T-helper 17 cell (primary cell): ENCODE results near the gene UCHL3. TPM values are rescaled to one million over a fixed set of nuclear protein-coding genes. Genes with fewer than 3 reads are reported as not detected.

Experiments used
- ATAC-seq: fragments of 150-1000 bp; cut with Tn5 transposase; 2 replicates; pipeline ENCODE4 v1.10.0; 2021; ENCODE audit warnings: mild to moderate bottlenecking, moderate library complexity
- DNase-seq, 3 donors: peaks; one replicate each; pipeline versions ENCODE4 v3.0.0 to v3.0.0-alpha.2; 2020 to 2021
- H3K9me3 ChIP-seq: one replicate; pipeline ENCODE4 v1.7.0; 2013; ENCODE audit warnings: low read length, mild to moderate bottlenecking; ENCODE audit not compliant: control insufficient read depth, poor library complexity, severe bottlenecking
- H3K27ac Mint-ChIP-seq: one replicate; pipeline ENCODE4 v1.8.0; 2022; ENCODE audit warnings: mild to moderate bottlenecking, moderate library complexity, mixed read lengths
- H3K27me3 Mint-ChIP-seq: one replicate; pipeline ENCODE4 v1.8.0; 2022; ENCODE audit warnings: mixed read lengths
- H3K36me3 Mint-ChIP-seq: one replicate; pipeline ENCODE4 v1.8.0; 2022; ENCODE audit warnings: low read depth, mixed read lengths
- H3K4me1 Mint-ChIP-seq: one replicate; pipeline ENCODE4 v1.8.0; 2022; ENCODE audit warnings: mild to moderate bottlenecking, mixed read lengths
- H3K4me3 Mint-ChIP-seq: one replicate; pipeline ENCODE4 v1.8.0; 2022; ENCODE audit warnings: mild to moderate bottlenecking, moderate library complexity, mixed read lengths
- total RNA-seq, 4 donors: library from RNA in 2 of 4; stranded (reverse) in 2 of 4; gene quantifications; one replicate each; pipeline ENCODE4 v1.2.3 and lab custom pipeline; 2022 to 2026

Gene UCHL3
- total RNA-seq, 2 donors from 2014 or later: 18.2 to 27.3 TPM

DNA sequence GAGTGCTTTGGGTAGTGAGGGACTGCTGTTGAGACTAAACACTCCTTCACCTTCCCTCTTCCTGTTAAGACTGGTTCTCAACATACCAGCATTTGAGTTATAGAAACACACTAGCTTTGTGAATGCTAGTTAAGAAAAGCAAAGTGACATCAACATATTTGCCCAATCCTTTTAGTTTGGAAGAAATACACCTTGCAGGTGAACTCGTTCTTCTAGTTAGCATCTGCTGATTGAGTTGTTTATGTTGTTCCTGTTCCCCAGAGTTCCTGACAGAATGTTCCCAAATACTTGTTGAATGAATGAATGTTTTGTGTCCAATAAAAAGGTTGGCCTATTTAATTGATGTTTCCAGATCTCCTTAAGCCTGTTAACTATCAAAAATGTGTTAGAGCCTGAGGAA is 93.6 kb downstream of the UCHL3 start:
- ATAC-seq (no peak), DNase-seq (no peak)
- H3K27ac Mint-ChIP-seq: no peak overlapping the region
- peaks cover 9% of the 10 kb centered on the region for H3K4me1 Mint-ChIP-seq
- H3K9me3 ChIP-seq: no peaks in the 10 kb centered on the region
- H3K36me3 Mint-ChIP-seq: peaks cover 5% of the 10 kb centered on the region
- no peak overlapping the region for H3K4me3 Mint-ChIP-seq
- peaks cover 4% of the 10 kb centered on the region for H3K27me3 Mint-ChIP-seq

DNA sequence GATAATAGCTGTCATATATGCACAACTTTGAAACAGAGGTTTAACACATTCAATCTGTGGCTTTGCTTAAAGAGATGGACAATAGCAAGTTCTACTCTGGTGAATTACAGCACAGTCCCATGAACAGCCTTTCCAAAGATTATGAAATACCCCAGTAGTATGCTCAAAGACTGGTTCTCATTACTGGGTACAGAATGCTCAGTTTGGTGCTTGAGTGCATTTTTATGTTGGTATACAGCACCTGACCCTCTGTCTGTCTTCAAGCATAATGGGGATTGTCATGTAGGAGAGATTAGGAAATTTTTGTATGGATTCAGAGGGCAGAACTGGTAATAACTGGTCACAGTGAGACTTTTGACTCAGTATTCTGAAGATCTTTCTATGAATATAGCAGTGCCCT is 94.1 kb downstream of the UCHL3 start:
- H3K36me3 Mint-ChIP-seq: peaks cover 5% of the 10 kb centered on the region
- DNase-seq (no peak), ATAC-seq (no peak)
- no peaks in the 10 kb centered on the region for H3K9me3 ChIP-seq
- H3K4me1 Mint-ChIP-seq: peaks cover 9% of the 10 kb centered on the region
- no peak overlapping the region for H3K27ac Mint-ChIP-seq
- no peak overlapping the region for H3K4me3 Mint-ChIP-seq
- H3K27me3 Mint-ChIP-seq: peaks cover 4% of the 10 kb centered on the region

DNA sequence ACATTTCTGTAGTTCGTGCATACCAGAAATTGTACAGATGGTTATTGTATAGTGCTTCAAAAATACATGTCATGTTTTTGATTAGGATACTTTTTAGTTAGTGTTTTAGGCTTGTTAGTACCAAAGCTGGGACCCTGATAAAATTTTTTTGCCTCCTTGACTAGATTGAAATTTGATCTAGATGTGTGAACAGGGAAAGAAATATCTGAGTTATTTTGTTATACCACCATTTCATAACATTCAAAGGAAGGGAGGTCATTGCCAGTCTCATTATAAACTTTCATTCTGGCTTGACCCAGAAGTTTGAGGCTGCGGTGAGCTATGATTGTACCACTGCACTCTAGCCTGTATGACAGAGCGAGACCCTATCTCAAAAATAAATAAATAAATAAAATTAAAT is 95.5 kb downstream of the UCHL3 start:
- Mint-ChIP-seq H3K36me3 (peaks cover 10% of the 10 kb centered on the region), H3K4me3 (no peak overlapping the region), H3K4me1 (peaks cover 6% of the 10 kb centered on the region), H3K27me3 (peaks cover 4% of the 10 kb centered on the region), H3K27ac (no peak overlapping the region)
- no peak for DNase-seq
- H3K9me3 ChIP-seq: no peaks in the 10 kb centered on the region
- ATAC-seq: no peak

DNA sequence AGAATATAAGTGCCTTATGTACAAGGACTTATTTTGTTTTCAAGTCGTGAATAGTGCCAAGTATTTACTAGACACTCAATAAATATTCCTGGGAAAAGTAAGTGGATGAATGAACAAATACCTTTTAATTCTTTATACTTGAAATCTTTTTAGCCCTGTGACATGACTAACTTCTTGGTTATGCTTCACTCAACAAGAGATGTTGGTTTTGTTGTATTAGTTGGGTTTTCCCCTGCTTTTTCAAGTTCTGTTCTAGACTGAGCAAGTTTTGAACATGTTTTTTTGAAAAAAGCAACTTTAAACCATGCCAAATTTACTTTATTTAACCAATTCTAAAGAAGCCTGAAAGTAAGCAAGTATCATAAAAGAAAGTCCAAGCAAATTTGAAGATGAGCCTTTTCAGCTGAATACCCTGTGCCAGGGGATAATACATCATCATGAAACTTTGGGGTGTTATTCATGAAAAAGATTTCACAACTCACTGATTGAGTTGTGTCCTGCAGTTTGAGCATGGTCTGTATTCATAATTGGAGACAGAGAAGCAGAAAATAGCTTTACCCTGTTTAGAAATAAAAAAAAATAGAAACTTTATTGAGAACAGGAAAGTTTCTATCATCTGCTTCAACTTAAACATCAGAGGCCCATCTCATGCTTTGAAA is 97.7 kb downstream of the UCHL3 start:
- H3K9me3 ChIP-seq: no peaks in the 10 kb centered on the region
- Mint-ChIP-seq H3K36me3 (peaks cover 10% of the 10 kb centered on the region), H3K27ac (no peak overlapping the region), H3K27me3 (no peaks in the 10 kb centered on the region), H3K4me3 (no peak overlapping the region), H3K4me1 (no peaks in the 10 kb centered on the region)
- no peak for ATAC-seq
- DNase-seq: no peak

DNA sequence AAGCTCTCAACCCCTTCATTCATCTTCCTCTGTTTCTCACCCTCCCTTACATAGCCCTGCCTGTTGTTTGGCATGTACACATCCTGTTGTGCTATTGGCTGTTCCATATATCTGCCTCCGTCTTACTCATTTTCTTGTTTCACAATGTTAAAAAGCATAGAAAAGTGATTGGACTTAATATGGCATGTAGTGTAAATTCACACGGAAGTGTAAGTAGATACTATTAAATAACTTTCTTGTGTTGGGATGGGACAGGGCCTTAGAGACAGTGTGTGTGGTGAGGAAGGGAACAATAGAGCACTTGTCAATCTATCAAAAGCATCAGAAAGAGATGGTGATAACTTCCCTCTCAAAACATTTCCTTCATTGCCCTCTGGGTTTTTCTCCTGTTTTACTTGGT is 98.9 kb downstream of the UCHL3 start:
- Mint-ChIP-seq H3K4me1 (no peaks in the 10 kb centered on the region), H3K27me3 (no peaks in the 10 kb centered on the region), H3K4me3 (no peak overlapping the region), H3K36me3 (peaks cover 12% of the 10 kb centered on the region), H3K27ac (no peak overlapping the region)
- ATAC-seq (no peak), DNase-seq (no peak)
- no peaks in the 10 kb centered on the region for H3K9me3 ChIP-seq

DNA sequence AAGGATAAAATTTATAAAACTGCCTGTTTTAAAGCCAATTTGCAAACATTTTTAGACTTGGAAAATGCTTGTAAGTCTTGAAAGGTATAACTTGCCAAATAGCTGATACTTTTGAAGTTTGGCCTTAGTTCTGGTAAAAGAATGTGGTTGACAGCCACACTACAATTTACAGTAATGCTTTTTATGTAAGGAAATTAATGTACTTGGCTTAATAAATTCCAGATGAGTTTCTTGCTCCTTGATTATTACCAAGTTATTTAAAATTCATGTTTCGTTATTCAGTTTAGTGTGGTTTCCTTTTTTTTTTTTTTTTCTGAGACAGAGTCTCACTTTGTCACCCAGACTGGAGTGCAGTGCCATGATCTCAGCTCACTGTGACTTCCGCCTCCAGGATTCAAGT is 101.4 kb downstream of the UCHL3 start:
- no peak for DNase-seq
- no peak overlapping the region for H3K27ac Mint-ChIP-seq
- no peak for ATAC-seq

DNA sequence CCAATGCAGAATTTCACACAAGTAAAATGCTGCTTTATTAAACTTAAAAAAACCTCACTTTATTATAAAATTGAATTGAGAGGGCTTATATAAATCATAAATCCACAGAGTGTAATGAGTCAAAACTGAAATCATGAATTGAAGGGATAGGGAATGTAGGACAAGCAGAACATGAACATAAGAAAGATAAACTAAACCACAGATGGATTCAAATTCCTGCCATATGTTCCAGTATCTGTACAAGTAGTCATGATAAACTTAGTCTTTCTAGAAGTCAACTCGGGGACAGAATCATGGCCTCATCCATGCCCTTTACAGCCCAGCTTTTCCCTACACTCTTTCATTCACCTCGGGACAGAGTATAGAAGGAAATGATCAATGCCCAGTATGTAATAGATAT is 103.1 kb downstream of the UCHL3 start:
- ATAC-seq: no peak
- no peaks in the 10 kb centered on the region for H3K4me1 Mint-ChIP-seq

More for the DNA sequence above, 101.4 kb downstream of the UCHL3 start:
- no peak overlapping the region for H3K4me3 Mint-ChIP-seq
- no peaks in the 10 kb centered on the region for H3K4me1 Mint-ChIP-seq
- H3K9me3 ChIP-seq: no peaks in the 10 kb centered on the region
- H3K27me3 Mint-ChIP-seq: no peaks in the 10 kb centered on the region
- peaks cover 10% of the 10 kb centered on the region for H3K36me3 Mint-ChIP-seq

More for the DNA sequence above, 103.1 kb downstream of the UCHL3 start:
- no peaks in the 10 kb centered on the region for H3K9me3 ChIP-seq
- Mint-ChIP-seq H3K27me3 (no peaks in the 10 kb centered on the region), H3K27ac (no peak overlapping the region), H3K36me3 (peaks cover 7% of the 10 kb centered on the region), H3K4me3 (no peak overlapping the region)
- no peak for DNase-seq

Other genes with a start within 250 kb of the UCHL3 start
- 10 to 100 TPM; 64.9 to 67.1 TPM for gene TBC1D4, start 67.6 kb upstream of the UCHL3 start, total RNA-seq
- gene COMMD6, start 11.9 kb upstream of the UCHL3 start, total RNA-seq: 100 to 1,000 TPM; 192 to 215 TPM
- gene LMO7, start 86.5 kb downstream of the UCHL3 start, total RNA-seq: 10 to 100 TPM; 10.2 to 12.3 TPM